LHCN-M2 (cell line): ENCODE measurements around the gene TRIM61. TPM values are rescaled to one million over a fixed set of nuclear protein-coding genes. Genes with fewer than 3 reads are reported as not detected.
A peak's percentile ranks its signal among the peaks of the same experiment; 100 is the strongest.
"Not testable (repeated sequence)": the region's sequence is repeated elsewhere in the genome, so short reads cannot be mapped to it uniquely, and the experiment has no call there.

Experiments used
- DNase-seq: peaks from one replicate; pipeline ENCODE4 v3.0.0-alpha.2; 2012; ENCODE audit warnings: low read depth
- total RNA-seq: library from RNA; depleted of rRNA; stranded (reverse); fragments of >200 nt; gene quantifications from 2 replicates; pipeline ENCODE4 v1.2.3, GENCODE V29; 2014

TRIM61 gene
- total RNA-seq, 1 experiment from 2014 or later: not detected

GRCh38 chr4:164956766-164957643, 20.5 kb downstream of the TRIM61 start:
- DNase-seq: peak; percentile 83

- peak; percentile 78 for DNase-seq
Observed at GRCh38 chr4:164955107-164955805, 22.2 kb downstream of the TRIM61 start.

- no peak for DNase-seq
Observed at GRCh38 chr4:164952551-164952950, 24.9 kb downstream of the TRIM61 start.

GRCh38 chr4:164949448-164950143, 27.9 kb downstream of the TRIM61 start:
- peak; percentile 52 for DNase-seq

- no peak for DNase-seq
Observed at GRCh38 chr4:164948975-164949374, 28.5 kb downstream of the TRIM61 start.

- not testable (repeated sequence) for DNase-seq
Observed at GRCh38 chr4:164948006-164948405, 29.5 kb downstream of the TRIM61 start.

- no peak for DNase-seq
Observed at GRCh38 chr4:164946810-164947209, 30.6 kb downstream of the TRIM61 start.

GRCh38 chr4:164945146-164945545, 32.3 kb downstream of the TRIM61 start:
- DNase-seq: no peak

- no peak for DNase-seq
Observed at GRCh38 chr4:164943192-164943591, 34.3 kb downstream of the TRIM61 start.

- no peak for DNase-seq
Observed at GRCh38 chr4:164937576-164938270, 39.7 kb downstream of the TRIM61 start.

GRCh38 chr4:164935865-164936606, 41.4 kb downstream of the TRIM61 start:
- not testable (repeated sequence) for DNase-seq

GRCh38 chr4:164935363-164935762, 42.1 kb downstream of the TRIM61 start:
- DNase-seq: no peak

GRCh38 chr4:164933244-164933643, 44.2 kb downstream of the TRIM61 start:
- DNase-seq: no peak

- DNase-seq: peak; percentile 84
Observed at GRCh38 chr4:164931551-164932324, 45.7 kb downstream of the TRIM61 start.

- no peak for DNase-seq
Observed at GRCh38 chr4:164930647-164931046, 46.8 kb downstream of the TRIM61 start.

- DNase-seq: peak; percentile 15
Observed at GRCh38 chr4:164927101-164927500, 50.4 kb downstream of the TRIM61 start.

- DNase-seq: peak; percentile 26
Observed at GRCh38 chr4:164926301-164926700, 51.2 kb downstream of the TRIM61 start.

GRCh38 chr4:164924670-164925238, 52.7 kb downstream of the TRIM61 start:
- no peak for DNase-seq

GRCh38 chr4:164918956-164919355, 58.5 kb downstream of the TRIM61 start:
- no peak for DNase-seq
